PFSK-1 (cell line): Measurements from ENCODE around the gene MINDY4.

Experiments
- FOXP2 ChIP-seq: optimal IDR thresholded peaks from 2 replicates; pipeline ENCODE3; 2011; ENCODE audit warnings: borderline replicate concordance, control low read depth, inconsistent platforms; ENCODE audit not compliant: insufficient read depth; ENCODE audit errors: extremely low read length, extremely low read depth
- POLR2AphosphoS5 ChIP-seq: IDR thresholded peaks from 2 replicates; pipeline ENCODE4 v1.6.1; 2012; ENCODE audit warnings: low read depth, mild to moderate bottlenecking, control low read depth, low read length, moderate library complexity
- REST ChIP-seq, 2 experiments: IDR thresholded peaks; 2 replicates each; pipeline versions ENCODE4 v1.6.1 to v1.8.0; 2011 to 2012; ENCODE audit warnings: low read depth in 2 of 2, low read length in 2 of 2, control low read depth in 1 of 2, inconsistent platforms in 1 of 2, mild to moderate bottlenecking in 1 of 2, moderate library complexity in 1 of 2; ENCODE audit not compliant: insufficient read depth in 1 of 2
- SIN3A ChIP-seq: IDR thresholded peaks from 2 replicates; pipeline ENCODE4 v1.6.1; 2012; ENCODE audit warnings: mild to moderate bottlenecking, low read length, moderate library complexity, borderline replicate concordance; ENCODE audit not compliant: insufficient read depth
- TAF1 ChIP-seq: IDR thresholded peaks from 2 replicates; pipeline ENCODE4 v1.6.1; 2012; ENCODE audit warnings: low read length, control low read depth, borderline replicate concordance; ENCODE audit not compliant: insufficient read depth

The MINDY4 gene

GRCh38 chr7:30831227-30831626 lies 60.0 kb downstream of the MINDY4 start:
- no peak for TF ChIP-seq POLR2AphosphoS5
- no peak for TF ChIP-seq TAF1
- TF ChIP-seq FOXP2 = no peak
- no peak for TF ChIP-seq REST (IDR thresholded peaks at IDR 0.05; ENCODE audit: insufficient read depth in 1 of 2, low read depth in 2 of 2, low read length in 2 of 2)

GRCh38 chr7:30831936-30832335 lies 60.7 kb downstream of the MINDY4 start:
- TF ChIP-seq TAF1 (no peak), SIN3A (no peak), REST (IDR thresholded peaks at IDR 0.05; ENCODE audit: insufficient read depth in 1 of 2, low read depth in 2 of 2, low read length in 2 of 2) (no peak), POLR2AphosphoS5 (no peak), FOXP2 (no peak)

GRCh38 chr7:30835396-30835915 lies 64.2 kb downstream of the MINDY4 start:
- TF ChIP-seq REST (IDR thresholded peaks at IDR 0.05; ENCODE audit: insufficient read depth in 1 of 2, low read depth in 2 of 2, low read length in 2 of 2) = no peak
- TF ChIP-seq SIN3A = no peak
- TF ChIP-seq TAF1 = no peak
- no peak for TF ChIP-seq POLR2AphosphoS5
- no peak for TF ChIP-seq FOXP2

- TF ChIP-seq SIN3A (no peak), FOXP2 (no peak), REST (IDR thresholded peaks at IDR 0.05; ENCODE audit: insufficient read depth in 1 of 2, low read depth in 2 of 2, low read length in 2 of 2) (no peak), TAF1 (no peak), POLR2AphosphoS5 (no peak)
Measured at GRCh38 chr7:30836991-30837390, 65.8 kb downstream of the MINDY4 start.

GRCh38 chr7:30837581-30837980 lies 66.4 kb downstream of the MINDY4 start:
- no peak for TF ChIP-seq SIN3A
- no peak for TF ChIP-seq TAF1
- no peak for TF ChIP-seq FOXP2
- TF ChIP-seq REST (IDR thresholded peaks at IDR 0.05; ENCODE audit: insufficient read depth in 1 of 2, low read depth in 2 of 2, low read length in 2 of 2) = no peak
- no peak for TF ChIP-seq POLR2AphosphoS5
